ENCODE data around the gene DNAJB8. TPM values are rescaled to one million over a fixed set of nuclear protein-coding genes. Genes with fewer than 3 reads are reported as not detected.

The DNAJB8 gene
- total RNA-seq, 1 donor, result not detected

DNA sequence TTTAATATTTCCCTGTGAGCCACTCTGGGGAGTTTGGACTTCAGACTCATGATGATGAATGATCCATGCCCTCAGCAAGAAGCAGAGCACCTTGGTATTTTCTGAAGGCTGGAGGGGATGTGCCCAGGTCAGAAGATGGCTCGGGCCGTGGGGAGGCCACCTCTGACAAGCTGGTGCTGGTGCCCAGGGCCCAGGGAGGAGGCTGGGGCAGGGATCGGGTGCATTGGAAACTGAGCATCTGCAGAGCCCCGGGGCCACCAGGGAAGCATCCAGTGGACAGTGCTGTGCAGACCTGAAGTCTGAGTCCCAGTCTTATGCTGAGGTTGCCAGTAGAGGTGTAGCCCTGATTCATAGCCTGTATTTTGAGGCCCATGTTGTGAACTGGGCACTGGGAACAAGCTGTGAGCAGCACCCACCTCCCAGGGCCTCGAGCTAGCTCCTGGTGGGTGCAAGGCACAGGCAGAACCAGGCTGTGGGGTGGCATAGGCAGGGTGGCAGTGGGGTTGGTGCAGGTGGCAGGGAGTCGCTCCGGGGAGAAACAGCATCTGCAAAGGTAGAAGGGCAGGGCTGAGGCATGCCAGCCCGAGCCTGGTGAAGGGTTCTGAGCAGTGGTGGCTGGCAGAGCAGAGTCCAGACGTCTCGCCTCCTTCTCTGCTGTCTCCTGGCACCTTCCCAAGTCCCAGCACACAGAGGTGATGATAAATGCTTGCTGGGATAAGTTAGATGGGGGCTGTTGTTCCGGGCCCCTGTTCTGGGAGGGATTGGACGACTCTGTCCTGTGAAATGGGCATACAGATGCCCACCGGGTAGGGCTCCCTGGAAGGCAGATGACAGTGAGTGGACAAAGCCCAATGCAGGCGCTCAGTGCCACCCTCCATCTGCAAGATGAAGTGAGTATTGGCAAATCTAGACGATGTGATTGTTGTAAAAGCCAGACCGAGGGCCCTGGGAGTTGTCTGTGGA lies 10.6 kb downstream of the DNAJB8 start:
- no peaks in the 10 kb centered on the region for H3K4me1 ChIP-seq (ENCODE audit: insufficient read depth, low read length)
- no peaks in the 10 kb centered on the region for H3K9me3 ChIP-seq (ENCODE audit: low read depth, low read length)
- peaks cover 5% of the 10 kb centered on the region for H3K27me3 ChIP-seq (ENCODE audit: insufficient read depth, low read length)
- H3K4me3 ChIP-seq (ENCODE audit: low read length), result no peak overlapping the region

DNA sequence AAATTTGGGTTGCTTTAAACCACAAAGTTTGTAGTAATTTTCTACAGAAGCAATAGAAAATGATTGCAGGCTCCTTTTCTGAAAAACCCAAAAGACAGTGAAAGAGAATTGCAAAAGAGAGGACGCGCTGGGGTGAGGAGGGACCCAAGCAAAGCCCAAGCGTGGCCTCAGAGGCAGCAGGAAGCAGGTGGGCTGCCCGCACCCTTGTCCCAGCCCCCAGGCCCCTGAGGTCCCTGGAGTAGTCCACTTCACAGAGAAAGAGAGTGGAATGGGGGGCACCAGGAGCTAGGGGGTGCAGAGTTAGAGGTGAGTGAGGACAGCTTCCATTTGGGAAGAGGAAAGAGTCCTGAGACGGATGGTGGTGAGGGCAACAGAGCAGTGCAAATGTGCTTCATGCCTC lies 11.6 kb downstream of the DNAJB8 start:
- no peak overlapping the region for H3K4me3 ChIP-seq (ENCODE audit: low read length)
- H3K27me3 ChIP-seq (ENCODE audit: insufficient read depth, low read length), result peaks cover 5% of the 10 kb centered on the region
- H3K4me1 ChIP-seq (ENCODE audit: insufficient read depth, low read length), result no peaks in the 10 kb centered on the region
- H3K9me3 ChIP-seq (ENCODE audit: low read depth, low read length), result no peaks in the 10 kb centered on the region

GRCh38 chr3:128454310-128454618 lies 12.4 kb downstream of the DNAJB8 start:
- Histone ChIP-seq H3K27me3 (ENCODE audit: insufficient read depth, low read length) (peaks cover 5% of the 10 kb centered on the region), H3K9me3 (ENCODE audit: low read depth, low read length) (no peaks in the 10 kb centered on the region)

GRCh38 chr3:128453501-128454309 lies 13.0 kb downstream of the DNAJB8 start:
- Histone ChIP-seq H3K4me1 (ENCODE audit: insufficient read depth, low read length) (no peaks in the 10 kb centered on the region), H3K4me3 (ENCODE audit: low read length) (no peak overlapping the region), H3K27me3 (ENCODE audit: insufficient read depth, low read length) (peaks cover 5% of the 10 kb centered on the region), H3K9me3 (ENCODE audit: low read depth, low read length) (no peaks in the 10 kb centered on the region)

More at GRCh38 chr3:128454310-128454618, 12.4 kb downstream of the DNAJB8 start:
- no peak overlapping the region for H3K4me3 ChIP-seq (ENCODE audit: low read length)
- H3K4me1 ChIP-seq (ENCODE audit: insufficient read depth, low read length), result no peaks in the 10 kb centered on the region

DNA sequence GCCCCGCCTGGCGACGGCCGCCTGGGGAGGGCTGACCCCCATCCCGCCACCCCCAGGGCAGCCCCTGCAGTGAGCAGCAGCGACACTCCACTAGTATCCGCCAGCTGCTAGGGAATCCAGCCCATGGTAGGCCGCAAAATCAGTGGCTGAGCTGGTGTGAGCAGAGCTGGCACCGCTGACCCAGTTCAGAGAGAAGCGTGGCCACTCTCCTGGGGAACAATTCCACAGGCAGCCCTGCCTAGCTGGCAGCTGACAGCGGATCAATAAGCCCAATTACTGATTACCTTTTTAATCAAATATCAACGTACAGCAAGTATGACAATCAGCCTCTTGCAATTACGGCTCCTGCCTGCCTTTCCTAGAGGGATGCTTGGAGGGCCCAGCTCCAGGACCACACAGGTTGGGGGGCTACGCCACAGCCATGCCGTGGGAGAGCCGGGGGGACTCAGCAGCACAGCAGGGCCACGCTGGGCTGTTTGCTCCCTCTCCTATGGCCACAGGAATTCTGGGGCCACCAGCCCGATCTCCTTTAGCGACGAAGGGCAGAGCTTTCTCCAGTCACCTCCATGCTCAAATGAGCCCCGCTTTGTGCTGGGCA lies 13.9 kb downstream of the DNAJB8 start:
- Histone ChIP-seq H3K4me1 (ENCODE audit: insufficient read depth, low read length) (no peaks in the 10 kb centered on the region), H3K27me3 (ENCODE audit: insufficient read depth, low read length) (peaks cover 5% of the 10 kb centered on the region)

GRCh38 chr3:128452120-128452519 lies 14.6 kb downstream of the DNAJB8 start:
- peaks cover 5% of the 10 kb centered on the region for H3K27me3 ChIP-seq (ENCODE audit: insufficient read depth, low read length)
- no peaks in the 10 kb centered on the region for H3K4me1 ChIP-seq (ENCODE audit: insufficient read depth, low read length)
- no peak overlapping the region for H3K4me3 ChIP-seq (ENCODE audit: low read length)
- no peaks in the 10 kb centered on the region for H3K9me3 ChIP-seq (ENCODE audit: low read depth, low read length)

More for the DNA sequence above, 13.9 kb downstream of the DNAJB8 start:
- Histone ChIP-seq H3K4me3 (ENCODE audit: low read length) (no peak overlapping the region), H3K9me3 (ENCODE audit: low read depth, low read length) (no peaks in the 10 kb centered on the region)

- peaks cover 5% of the 10 kb centered on the region for H3K27me3 ChIP-seq (ENCODE audit: insufficient read depth, low read length)
- no peaks in the 10 kb centered on the region for H3K4me1 ChIP-seq (ENCODE audit: insufficient read depth, low read length)
- H3K4me3 ChIP-seq (ENCODE audit: low read length), result no peak overlapping the region
- no peaks in the 10 kb centered on the region for H3K9me3 ChIP-seq (ENCODE audit: low read depth, low read length)
These were observed 17.5 kb downstream of the DNAJB8 start for GRCh38 chr3:128449111-128449638.

GRCh38 chr3:128448491-128448890 lies 18.2 kb downstream of the DNAJB8 start:
- no peak overlapping the region for H3K4me3 ChIP-seq (ENCODE audit: low read length)
- H3K27me3 ChIP-seq (ENCODE audit: insufficient read depth, low read length), result no peaks in the 10 kb centered on the region
- H3K4me1 ChIP-seq (ENCODE audit: insufficient read depth, low read length), result no peaks in the 10 kb centered on the region
- H3K9me3 ChIP-seq (ENCODE audit: low read depth, low read length), result no peaks in the 10 kb centered on the region

DNA sequence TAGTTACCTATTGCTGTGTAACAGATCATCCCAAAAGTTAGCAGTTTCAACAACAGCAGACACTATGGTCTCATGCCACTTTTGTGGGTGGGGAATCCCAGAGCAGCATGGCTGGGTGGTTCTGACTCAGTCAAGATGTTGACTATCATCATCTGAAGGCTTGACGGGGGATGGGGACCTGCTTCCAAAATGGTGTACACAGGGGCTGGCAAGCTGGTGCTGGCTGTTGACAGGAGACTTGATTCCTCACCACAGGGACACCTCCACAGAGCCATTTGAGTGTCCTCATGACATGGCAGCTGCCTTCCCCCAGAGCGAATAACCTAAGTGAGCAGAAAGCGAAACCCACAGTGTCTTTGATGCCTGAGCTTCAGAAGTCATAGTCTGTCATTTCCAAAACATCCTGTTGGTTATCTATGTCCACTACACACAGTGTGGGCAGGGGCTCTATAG lies 19.1 kb downstream of the DNAJB8 start:
- Histone ChIP-seq H3K27me3 (ENCODE audit: insufficient read depth, low read length) (no peaks in the 10 kb centered on the region), H3K9me3 (ENCODE audit: low read depth, low read length) (no peaks in the 10 kb centered on the region), H3K4me3 (ENCODE audit: low read length) (no peak overlapping the region), H3K4me1 (ENCODE audit: insufficient read depth, low read length) (no peaks in the 10 kb centered on the region)

DNA sequence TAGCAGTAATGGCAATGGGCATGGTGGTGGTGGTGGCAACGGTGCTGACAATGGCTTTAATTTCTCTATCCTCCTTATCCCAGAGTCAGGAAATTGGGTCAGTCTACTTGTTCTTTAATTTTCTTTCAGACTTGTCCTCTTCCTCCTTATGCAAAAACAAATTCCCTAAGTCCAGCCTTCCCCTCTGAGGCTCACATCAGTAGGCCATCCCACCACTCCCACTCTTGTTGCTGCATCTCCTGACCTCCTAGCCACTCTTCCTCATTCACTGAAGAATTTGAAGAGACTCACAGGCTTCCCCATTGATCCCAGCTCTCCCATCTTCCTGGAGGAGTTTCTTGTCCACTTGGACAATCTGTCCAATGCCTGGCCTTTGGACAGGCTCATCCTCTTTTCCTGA lies 19.9 kb downstream of the DNAJB8 start:
- H3K4me3 ChIP-seq (ENCODE audit: low read length), result no peak overlapping the region
- no peaks in the 10 kb centered on the region for H3K27me3 ChIP-seq (ENCODE audit: insufficient read depth, low read length)
- no peaks in the 10 kb centered on the region for H3K9me3 ChIP-seq (ENCODE audit: low read depth, low read length)
- no peaks in the 10 kb centered on the region for H3K4me1 ChIP-seq (ENCODE audit: insufficient read depth, low read length)

DNA sequence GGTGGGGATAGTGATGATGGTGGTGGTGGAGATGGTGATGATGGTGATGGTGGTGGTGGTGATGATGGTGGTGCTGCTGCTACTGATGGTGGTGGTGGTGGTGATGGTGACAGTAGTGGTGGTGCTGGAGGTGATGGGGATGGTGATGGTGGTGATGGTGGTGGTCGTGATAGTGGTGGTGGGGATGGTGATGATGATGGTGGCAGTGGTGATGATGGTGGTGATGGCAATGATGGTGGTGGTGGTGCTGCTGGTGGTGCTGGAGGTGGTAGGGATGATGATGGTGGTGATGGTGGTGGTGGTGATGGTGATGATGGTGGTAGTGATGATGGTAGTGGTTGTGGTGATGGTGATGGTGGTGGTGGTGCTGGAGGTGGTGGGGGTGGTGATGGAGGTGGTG lies 21.3 kb downstream of the DNAJB8 start:
- H3K4me3 ChIP-seq (ENCODE audit: low read length), result no peak overlapping the region
- no peaks in the 10 kb centered on the region for H3K9me3 ChIP-seq (ENCODE audit: low read depth, low read length)
- no peaks in the 10 kb centered on the region for H3K4me1 ChIP-seq (ENCODE audit: insufficient read depth, low read length)
- H3K27me3 ChIP-seq (ENCODE audit: insufficient read depth, low read length), result no peaks in the 10 kb centered on the region

DNA sequence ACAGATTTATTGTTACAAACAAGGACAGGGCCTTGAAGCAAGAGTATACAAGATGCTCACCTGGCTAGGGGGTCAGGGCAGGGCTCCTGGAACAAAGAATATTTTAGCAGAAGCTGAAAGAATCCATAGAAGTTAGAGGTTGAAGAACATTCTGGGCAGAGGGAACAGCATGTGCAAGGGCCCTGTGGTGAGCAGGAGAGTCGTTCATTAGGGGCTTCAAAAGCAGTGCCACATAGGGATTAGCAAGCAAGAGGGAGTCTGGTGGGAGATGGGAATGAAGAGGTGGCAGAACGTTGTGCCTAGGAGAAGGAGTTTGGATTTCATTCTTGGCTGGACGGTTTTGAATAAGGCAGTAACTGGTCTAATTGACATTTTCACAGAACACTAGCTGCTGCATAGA lies 22.9 kb downstream of the DNAJB8 start:
- no peak overlapping the region for H3K4me3 ChIP-seq (ENCODE audit: low read length)
- no peaks in the 10 kb centered on the region for H3K9me3 ChIP-seq (ENCODE audit: low read depth, low read length)
- no peaks in the 10 kb centered on the region for H3K27me3 ChIP-seq (ENCODE audit: insufficient read depth, low read length)
- H3K4me1 ChIP-seq (ENCODE audit: insufficient read depth, low read length), result no peaks in the 10 kb centered on the region

DNA sequence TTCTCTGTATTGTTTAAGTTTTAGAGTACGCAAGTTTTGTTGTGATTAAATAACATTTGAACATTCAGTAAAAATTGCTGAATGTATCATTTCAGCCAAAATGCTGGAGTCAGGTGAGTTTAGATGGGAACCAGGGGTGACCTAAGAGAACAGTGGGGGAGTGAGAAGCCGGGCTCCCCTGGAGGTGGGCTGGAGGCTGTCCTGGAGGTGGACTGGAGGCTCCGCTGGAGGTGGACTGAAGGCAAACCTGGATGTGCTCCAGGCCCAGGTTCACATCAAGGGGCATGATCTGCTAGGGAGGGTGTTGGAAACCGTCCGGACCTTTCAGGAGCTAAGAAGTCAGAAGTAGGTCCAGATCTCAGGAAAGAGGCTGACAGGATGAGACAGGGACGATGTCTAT lies 23.7 kb downstream of the DNAJB8 start:
- Histone ChIP-seq H3K27me3 (ENCODE audit: insufficient read depth, low read length) (no peaks in the 10 kb centered on the region), H3K9me3 (ENCODE audit: low read depth, low read length) (no peaks in the 10 kb centered on the region), H3K4me1 (ENCODE audit: insufficient read depth, low read length) (no peaks in the 10 kb centered on the region), H3K4me3 (ENCODE audit: low read length) (no peak overlapping the region)

DNA sequence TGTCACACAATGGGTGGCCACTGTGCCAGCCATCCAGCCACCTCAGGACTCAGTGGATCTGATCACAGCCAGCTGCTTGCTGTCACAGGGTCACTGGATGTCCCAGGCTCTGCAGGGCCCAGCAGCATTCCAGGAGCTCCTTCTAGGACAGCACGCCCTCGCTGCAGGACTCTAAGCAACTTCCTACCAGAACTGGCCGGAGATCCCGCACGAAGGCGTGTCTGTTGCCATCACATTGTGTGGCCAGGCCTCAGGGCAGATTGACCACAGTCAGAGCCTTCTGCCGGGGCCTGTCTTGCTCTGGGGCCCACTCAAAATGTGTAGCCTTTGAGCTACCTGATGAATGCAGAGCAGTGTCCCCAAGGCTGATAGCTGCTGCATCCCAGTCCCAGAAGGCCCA lies 24.6 kb downstream of the DNAJB8 start:
- no peak overlapping the region for H3K4me3 ChIP-seq (ENCODE audit: low read length)
- H3K27me3 ChIP-seq (ENCODE audit: insufficient read depth, low read length), result no peaks in the 10 kb centered on the region
- no peaks in the 10 kb centered on the region for H3K9me3 ChIP-seq (ENCODE audit: low read depth, low read length)
- no peaks in the 10 kb centered on the region for H3K4me1 ChIP-seq (ENCODE audit: insufficient read depth, low read length)

DNA sequence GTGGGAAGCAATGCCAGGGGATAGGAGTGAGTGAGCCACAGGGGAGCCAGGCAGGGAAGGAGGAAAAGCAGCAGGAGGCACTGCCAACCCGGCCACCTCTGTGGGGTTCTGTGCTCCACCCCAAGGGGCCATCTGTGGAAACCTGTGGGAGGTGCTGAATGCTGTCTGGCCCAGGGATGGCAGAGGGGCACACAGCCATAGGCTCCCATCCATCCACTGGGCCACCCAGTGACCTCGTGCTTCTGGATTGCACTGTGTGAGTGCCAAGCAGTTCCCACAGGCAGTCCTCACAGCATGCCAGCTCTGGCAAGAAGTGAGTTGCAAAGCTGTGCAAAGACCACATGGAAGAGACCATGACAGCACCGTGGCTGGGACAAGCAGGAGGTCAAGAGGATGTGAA lies 27.5 kb downstream of the DNAJB8 start:
- Histone ChIP-seq H3K27me3 (ENCODE audit: insufficient read depth, low read length) (no peaks in the 10 kb centered on the region), H3K4me1 (ENCODE audit: insufficient read depth, low read length) (no peaks in the 10 kb centered on the region), H3K9me3 (ENCODE audit: low read depth, low read length) (no peaks in the 10 kb centered on the region), H3K4me3 (ENCODE audit: low read length) (no peak overlapping the region)

All from mononuclear cell (primary cell).